B cell (primary cell): Measurements from ENCODE around the gene TRAPPC12.

Source experiments
- EZH2 ChIP-seq: IDR thresholded peaks from 2 replicates; pipeline ENCODE4 v1.6.1; 2012; ENCODE audit warnings: borderline replicate concordance, low read depth, mild to moderate bottlenecking, moderate library complexity, low read length; ENCODE audit not compliant: insufficient read depth, poor library complexity, severe bottlenecking
- TF ChIP-seq, protein P1 (sequence below): fragments of 200-600 bp; IDR thresholded peaks from one replicate; pipeline ENCODE4 v1.8.0; 2022; ENCODE audit warnings: antibody characterized with exemption, mild to moderate bottlenecking

DNA sequence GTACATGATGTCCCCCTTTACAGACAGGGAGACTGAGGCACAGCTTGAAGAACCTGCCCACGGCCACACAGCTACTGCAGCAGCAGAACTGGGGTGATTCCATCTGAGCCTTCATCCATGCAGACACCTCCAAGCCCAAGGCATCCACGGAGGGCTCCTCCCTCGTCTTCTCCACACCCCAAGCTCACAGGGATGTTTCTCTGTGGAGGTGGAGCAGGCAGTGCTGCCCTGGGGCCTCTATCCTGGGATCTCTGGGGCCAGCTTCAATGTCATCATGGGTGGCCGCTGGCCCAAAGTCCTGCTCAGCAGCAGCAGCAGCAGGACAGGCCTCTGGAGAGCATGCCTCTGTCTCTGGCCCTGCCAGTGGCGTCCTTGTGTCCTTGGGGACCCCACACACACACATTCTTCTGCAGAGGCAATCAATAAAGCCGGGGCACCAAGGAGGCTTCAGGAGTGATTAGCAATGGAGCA lies 108.6 kb downstream of the TRAPPC12 start:
- TF ChIP-seq, protein P1, sequence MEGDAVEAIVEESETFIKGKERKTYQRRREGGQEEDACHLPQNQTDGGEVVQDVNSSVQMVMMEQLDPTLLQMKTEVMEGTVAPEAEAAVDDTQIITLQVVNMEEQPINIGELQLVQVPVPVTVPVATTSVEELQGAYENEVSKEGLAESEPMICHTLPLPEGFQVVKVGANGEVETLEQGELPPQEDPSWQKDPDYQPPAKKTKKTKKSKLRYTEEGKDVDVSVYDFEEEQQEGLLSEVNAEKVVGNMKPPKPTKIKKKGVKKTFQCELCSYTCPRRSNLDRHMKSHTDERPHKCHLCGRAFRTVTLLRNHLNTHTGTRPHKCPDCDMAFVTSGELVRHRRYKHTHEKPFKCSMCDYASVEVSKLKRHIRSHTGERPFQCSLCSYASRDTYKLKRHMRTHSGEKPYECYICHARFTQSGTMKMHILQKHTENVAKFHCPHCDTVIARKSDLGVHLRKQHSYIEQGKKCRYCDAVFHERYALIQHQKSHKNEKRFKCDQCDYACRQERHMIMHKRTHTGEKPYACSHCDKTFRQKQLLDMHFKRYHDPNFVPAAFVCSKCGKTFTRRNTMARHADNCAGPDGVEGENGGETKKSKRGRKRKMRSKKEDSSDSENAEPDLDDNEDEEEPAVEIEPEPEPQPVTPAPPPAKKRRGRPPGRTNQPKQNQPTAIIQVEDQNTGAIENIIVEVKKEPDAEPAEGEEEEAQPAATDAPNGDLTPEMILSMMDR = no peak
- TF ChIP-seq EZH2 = no peak
